HepG2 (cell line): ENCODE measurements around the gene ACAT2. TPM values are rescaled to one million over a fixed set of nuclear protein-coding genes. Genes with fewer than 3 reads are reported as not detected.
"Not testable (repeated sequence)": the region's sequence is repeated elsewhere in the genome, so short reads cannot be mapped to it uniquely, and the experiment has no call there.

ENCODE experiments used
- ATAC-seq: fragments of 200-7000 bp; cut with Tn5 transposase; 3 replicates; pipeline ENCODE4 v1.9.1; 2020; ENCODE audit warnings: mild to moderate bottlenecking, moderate library complexity
- BruUV-seq: library from RNA; stranded (reverse); fragments of 400-500 nt; replicated peaks from 2 replicates; lab custom pipeline; 2021; lab: Mats Ljungman, UMichigan
- CTCF ChIA-PET: fragments of 300-600 bp; formaldehyde crosslinking; extraction: SDS; loops from one replicate; lab custom pipeline; 2021; ENCODE audit warnings: low total read pairs, inconsistent platforms, low intra/inter-chr PET ratio; lab: Yijun Ruan, JAX
- POLR2A ChIA-PET: fragments of 350-600 bp; sonication (Branson Sonifier 250); formaldehyde crosslinking; loops from one replicate; lab custom pipeline; 2020; ENCODE audit warnings: antibody characterized with exemption, inconsistent platforms; lab: Yijun Ruan, JAX
- DNase-seq: peaks from one replicate; pipeline ENCODE4 v3.0.0-alpha.2; 2015; ENCODE audit warnings: low spot score
- FAIRE-seq: peaks from 3 replicates; lab custom pipeline; 2011; peaks lifted over from hg19 to GRCh38; lab: Jason Lieb, UNC
- H2AFZ ChIP-seq: one replicate; pipeline ENCODE4 v1.6.1; 2011; ENCODE audit warnings: low read length, inconsistent platforms
- H3K27ac ChIP-seq: fragments of 300-600 bp; 3 replicates; pipeline ENCODE4 v1.8.0; 2011; ENCODE audit warnings: mixed run types, mild to moderate bottlenecking, mixed read lengths, low read length, inconsistent platforms; ENCODE audit not compliant: insufficient read depth; ENCODE audit errors: extremely low read length
- H3K27me3 ChIP-seq, 2 experiments: fragments of 200-600 bp in 1 of 2; 2 replicates in 1 of 2; 3 replicates in 1 of 2; pipeline versions ENCODE4 v1.6.0 to v1.8.0; 2011; ENCODE audit warnings: low read length in 2 of 2, mild to moderate bottlenecking in 2 of 2, moderate library complexity in 2 of 2, inconsistent platforms in 1 of 2; ENCODE audit not compliant: insufficient read depth in 2 of 2, control insufficient read depth in 1 of 2
- H3K36me3 ChIP-seq, 2 experiments: fragments of 200-600 bp in 1 of 2; replicated peaks in 1 of 2; 2 replicates in 1 of 2; 3 replicates in 1 of 2; pipeline versions ENCODE4 v1.5.1 to v1.8.0; 2011; ENCODE audit warnings: low read length in 2 of 2, inconsistent platforms in 1 of 2; ENCODE audit not compliant: insufficient read depth in 2 of 2, control insufficient read depth in 1 of 2
- H3K4me1 ChIP-seq: 2 replicates; pipeline ENCODE4 v1.5.1; 2012; ENCODE audit warnings: low read length, inconsistent platforms; ENCODE audit not compliant: insufficient read depth
- H3K4me2 ChIP-seq: 2 replicates; pipeline ENCODE4 v1.6.0; 2011; ENCODE audit warnings: low read depth, low read length, inconsistent platforms
- H3K4me3 ChIP-seq, 3 experiments: fragments of 200-600 bp in 1 of 3; sonication (generic), shearing (Covaris generic) in 1 of 3; replicated peaks in 1 of 3; 2 replicates each; pipeline ENCODE4 v1.5.1; 2011 to 2016; ENCODE audit warnings: low read length in 3 of 3, inconsistent platforms in 2 of 3, low read depth in 2 of 3, mild to moderate bottlenecking in 2 of 3, control low read depth in 1 of 3, mixed read lengths in 1 of 3; ENCODE audit not compliant: insufficient read depth in 1 of 3
- H3K79me2 ChIP-seq: one replicate; pipeline ENCODE4 v1.6.1; 2011; ENCODE audit warnings: low read length, inconsistent platforms; ENCODE audit not compliant: insufficient read depth
- H3K9ac ChIP-seq: 2 replicates; pipeline ENCODE4 v1.6.0; 2011; ENCODE audit warnings: mild to moderate bottlenecking, low read depth, low read length, inconsistent platforms; ENCODE audit not compliant: insufficient read depth
- H3K9me3 ChIP-seq: 2 replicates; pipeline ENCODE4 v1.5.1; 2012; ENCODE audit warnings: mild to moderate bottlenecking, low read length
- H4K20me1 ChIP-seq: 2 replicates; pipeline ENCODE4 v1.6.0; 2011; ENCODE audit warnings: inconsistent platforms, mild to moderate bottlenecking, low read length, moderate library complexity; ENCODE audit not compliant: insufficient read depth
- THAP9 ChIP-seq: sonication (generic); formaldehyde crosslinking; IDR thresholded peaks from 2 replicates; pipeline ENCODE4; 2020; ENCODE audit warnings: missing genetic modification reagents, mild to moderate bottlenecking, borderline replicate concordance
- WGBS: methylation state at CpG from one replicate; pipeline ENCODE4 v1.1.6; 2017; ENCODE audit warnings: low lambda C conversion rate; 5-methylcytosine and 5-hydroxymethylcytosine counted together
- in situ Hi-C: cut with HindIII; loops from 2 replicates; pipeline ENCODE4 v1.10.0; 2017; ENCODE audit warnings: low pct_unique_long_range_greater_than_20kb; ENCODE audit not compliant: extremely low pct_ligation_motif_present
- intact Hi-C: fragments of 100-400 bp; cut with micrococcal nuclease; formaldehyde crosslinking; loops from one replicate; pipeline ENCODE4 v1.10.0; 2022; ENCODE audit not compliant: unreplicated experiment
- polyA plus RNA-seq, 8 experiments: library from polyadenylated mRNA; depleted of rRNA in 3 of 8; stranded (reverse) in 7 of 8; unstranded in 1 of 8; fragments of >200 nt; fragmentation: Illumina TruSeq in 4 of 8; extraction: Trizol in 4 of 8; gene quantifications; 2 replicates each; pipeline versions ENCODE4 v1.2.1 to v1.2.3, GENCODE V29; 2011 to 2016; ENCODE audit warnings: low read depth in 4 of 8, missing spikeins in 1 of 8, mixed read lengths in 1 of 8; ENCODE audit not compliant: insufficient read depth in 1 of 8
- total RNA-seq, 5 experiments: library from RNA; depleted of rRNA; stranded (reverse); fragments of >200 nt; fragmentation: Illumina TruSeq; extraction: Trizol; gene quantifications; 2 replicates each; pipeline ENCODE4 v1.2.3, GENCODE V29; 2016; ENCODE audit warnings: low read depth in 1 of 5
- TF ChIP-seq, protein P1 (sequence below): sonication (generic); formaldehyde crosslinking; IDR thresholded peaks from 2 replicates; pipeline ENCODE4 v1.4.0; 2020; ENCODE audit warnings: missing genetic modification reagents

ACAT2 gene
- total and polyA plus RNA-seq, 2 of the 13 experiments (the other 11 are each of a cell fraction or from before 2014, with no cell fraction given), result 121 to 534 TPM

DNA sequence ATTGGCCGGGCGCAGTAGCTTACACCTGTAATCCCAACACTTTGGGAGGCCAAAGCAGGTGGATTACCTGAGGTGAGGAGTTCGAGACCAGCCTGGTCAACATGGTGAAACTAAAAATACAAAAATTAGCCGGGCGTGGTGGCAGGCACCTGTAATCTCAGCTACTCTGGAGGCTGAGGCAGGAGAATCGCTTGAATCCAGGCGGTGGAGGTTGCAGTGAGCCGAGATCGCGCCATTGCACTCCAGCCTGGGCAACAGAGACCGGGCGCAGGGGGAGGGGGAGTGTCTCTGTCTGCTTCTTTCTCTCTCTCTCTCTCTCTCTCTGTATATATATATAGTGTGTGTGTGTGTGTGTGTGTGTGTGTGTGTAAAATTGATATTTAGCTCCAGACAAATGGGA, 29.3 kb upstream of the ACAT2 start:
- CTCF ChIA-PET, result not testable (repeated sequence)

DNA sequence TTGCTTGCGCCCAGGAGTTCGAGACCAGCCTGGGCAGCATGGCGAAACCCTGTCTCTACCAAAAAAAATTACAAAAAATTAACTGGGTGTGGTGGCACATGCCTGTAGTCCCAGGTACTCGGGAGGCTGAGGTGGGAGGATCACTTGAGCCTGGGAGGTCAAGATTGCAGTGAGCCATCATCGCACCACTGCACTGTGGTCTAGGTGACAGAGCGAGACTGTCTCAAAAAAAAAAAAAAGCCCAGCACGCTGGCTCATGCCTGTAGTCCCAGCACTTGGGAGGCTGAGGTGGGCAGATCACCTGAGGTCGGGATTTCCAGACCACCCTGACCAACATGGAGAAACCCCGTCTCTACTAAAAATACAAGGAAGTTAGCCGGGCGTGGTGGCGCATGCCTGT, 28.4 kb upstream of the ACAT2 start:
- ATAC-seq, CTCF ChIA-PET, H3K9me3 ChIP-seq, H2AFZ ChIP-seq, H3K4me3 ChIP-seq, H3K9ac ChIP-seq, BruUV-seq, in situ Hi-C loops, FAIRE-seq, DNase-seq, H3K27ac ChIP-seq, intact Hi-C loops, H3K27me3 ChIP-seq, H3K4me2 ChIP-seq: not testable (repeated sequence)
- POLR2A ChIA-PET, result interaction anchor here (1.6 to 13.1 kb wide), 2 partner anchors 27 to 56 kb away, joined by 6 to 175 read pairs; partner anchors contain the start of genes ACAT2 and TCP1
- WGBS, result 95% methylated on average over 12 of the region's 12 CpGs
- peaks cover 94% of the 10 kb centered on the region for H4K20me1 ChIP-seq
- peaks cover 100% of the 10 kb centered on the region for H3K79me2 ChIP-seq
- H3K36me3 ChIP-seq, result peaks cover 0 to 20% of the 10 kb centered on the region in 2 experiments; a peak in 4 of 5 replicates
- 0 out of 2 replicates have a peak, but pooled peaks have one; percentile 15 for TF ChIP-seq THAP9
- peaks cover 46% of the 10 kb centered on the region for H3K4me1 ChIP-seq

More for the DNA sequence above, 29.3 kb upstream of the ACAT2 start:
- H3K27me3 ChIP-seq, BruUV-seq, in situ Hi-C loops, FAIRE-seq, intact Hi-C loops, ATAC-seq, H3K9me3 ChIP-seq, H3K4me2 ChIP-seq, H3K9ac ChIP-seq, H3K4me3 ChIP-seq, H3K27ac ChIP-seq, DNase-seq, H2AFZ ChIP-seq: not testable (repeated sequence)
- Histone ChIP-seq H3K79me2 (peaks cover 100% of the 10 kb centered on the region), H3K36me3 (peaks cover 0 to 11% of the 10 kb centered on the region in 2 experiments; a peak in 3 of 5 replicates), H3K4me1 (peaks cover 46% of the 10 kb centered on the region), H4K20me1 (peaks cover 92% of the 10 kb centered on the region)
- POLR2A ChIA-PET, result interaction anchor here (0.7 to 13.1 kb wide), 4 partner anchors 13 to 57 kb away, joined by 3 to 175 read pairs (median 4); partner anchors contain the start of genes ACAT2 and TCP1
- 90% methylated on average over 12 of the region's 12 CpGs for WGBS
- TF ChIP-seq, protein P1, sequence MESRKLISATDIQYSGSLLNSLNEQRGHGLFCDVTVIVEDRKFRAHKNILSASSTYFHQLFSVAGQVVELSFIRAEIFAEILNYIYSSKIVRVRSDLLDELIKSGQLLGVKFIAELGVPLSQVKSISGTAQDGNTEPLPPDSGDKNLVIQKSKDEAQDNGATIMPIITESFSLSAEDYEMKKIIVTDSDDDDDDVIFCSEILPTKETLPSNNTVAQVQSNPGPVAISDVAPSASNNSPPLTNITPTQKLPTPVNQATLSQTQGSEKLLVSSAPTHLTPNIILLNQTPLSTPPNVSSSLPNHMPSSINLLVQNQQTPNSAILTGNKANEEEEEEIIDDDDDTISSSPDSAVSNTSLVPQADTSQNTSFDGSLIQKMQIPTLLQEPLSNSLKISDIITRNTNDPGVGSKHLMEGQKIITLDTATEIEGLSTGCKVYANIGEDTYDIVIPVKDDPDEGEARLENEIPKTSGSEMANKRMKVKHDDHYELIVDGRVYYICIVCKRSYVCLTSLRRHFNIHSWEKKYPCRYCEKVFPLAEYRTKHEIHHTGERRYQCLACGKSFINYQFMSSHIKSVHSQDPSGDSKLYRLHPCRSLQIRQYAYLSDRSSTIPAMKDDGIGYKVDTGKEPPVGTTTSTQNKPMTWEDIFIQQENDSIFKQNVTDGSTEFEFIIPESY (CRISPR knock-in tag), result 0 out of 2 replicates have a peak, but pooled peaks have one; percentile 53
